ENCODE results near the gene PNMA8A. TPM values are rescaled to one million over a fixed set of nuclear protein-coding genes. Genes with fewer than 3 reads are reported as not detected.
A peak's percentile ranks its signal among the peaks of the same experiment; 100 is the strongest.

Gene PNMA8A
- total RNA-seq, 6 experiments from 2014 or later: 0.06 to 0.26 (median 0.23) TPM; not detected in 2

DNA sequence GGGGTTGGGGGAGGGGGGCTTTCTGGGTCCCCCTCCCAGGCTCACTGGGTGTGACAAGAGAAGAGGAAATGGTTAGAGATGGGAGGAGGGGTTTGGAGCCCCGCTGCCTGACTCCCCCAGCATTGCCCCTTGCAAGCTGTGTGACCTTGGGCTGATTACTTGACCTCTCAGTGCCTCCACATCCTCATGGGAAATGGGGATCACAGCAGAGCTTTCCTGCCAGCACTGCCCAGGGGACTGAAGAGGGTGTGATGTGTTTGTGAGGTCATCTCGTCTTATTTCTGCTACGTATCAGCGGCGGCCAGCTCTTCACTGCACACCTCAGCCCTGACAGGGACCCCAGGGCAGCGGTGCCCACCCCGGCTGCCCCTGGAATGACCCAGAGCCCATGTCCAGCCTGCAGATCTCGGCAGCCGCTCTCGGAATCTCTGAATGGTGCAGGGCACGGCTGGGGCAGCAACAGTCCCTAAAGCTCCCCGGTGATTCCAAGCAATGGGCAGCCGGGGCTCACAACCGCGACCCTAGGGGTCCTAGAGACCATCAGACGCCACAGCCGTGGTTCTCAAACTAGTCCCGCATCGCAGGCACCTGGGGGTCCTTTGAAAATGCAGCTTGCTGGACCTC is 15.9 kb upstream of the PNMA8A start:
- Histone ChIP-seq H3K9me3 (no peaks in the 10 kb centered on the region), H3K27ac (no peak overlapping the region), H3K27me3 (peaks cover 0 to 11% of the 10 kb centered on the region in 2 donors), H3K4me3 (peak overlapping the region in 1 of 3 donors; percentile 10), H3K4me1 (peaks cover 0 to 12% (median 0%) of the 10 kb centered on the region in 4 donors), H3K36me3 (no peaks in the 10 kb centered on the region)
- intact Hi-C loops (cut with DNase I): no loop called here
- no peak for DNase-seq
- whole genome bisulfite sequencing (ENCODE audit: insufficient coverage, low coverage, low lambda C conversion rate, missing lambda C conversion rate): 0% methylated on average over 7 of the region's 19 CpGs
- ATAC-seq: peak in 1 of 4 donors; percentile 2
- no peak for TF ChIP-seq CTCF (IDR thresholded peaks at IDR 0.05)
- TF ChIP-seq POLR2A (IDR thresholded peaks at IDR 0.05): no peak

- ATAC-seq (no peak), DNase-seq (no peak)
- Histone ChIP-seq H3K4me1 (peaks cover 0 to 12% (median 0%) of the 10 kb centered on the region in 4 donors), H3K27me3 (peaks cover 0 to 11% of the 10 kb centered on the region in 2 donors), H3K27ac (no peak overlapping the region), H3K36me3 (no peaks in the 10 kb centered on the region), H3K9me3 (no peaks in the 10 kb centered on the region), H3K4me3 (no peak overlapping the region)
- intact Hi-C loops (cut with DNase I): no loop called here
- 64% methylated on average over 1 of the region's 3 CpGs for WGBS (ENCODE audit: insufficient coverage, low coverage, low lambda C conversion rate, missing lambda C conversion rate)
- no peak for TF ChIP-seq CTCF (IDR thresholded peaks at IDR 0.05)
- no peak for TF ChIP-seq POLR2A (IDR thresholded peaks at IDR 0.05)
Measured at GRCh38 chr19:46486358-46486757, 15.0 kb upstream of the PNMA8A start.

DNA sequence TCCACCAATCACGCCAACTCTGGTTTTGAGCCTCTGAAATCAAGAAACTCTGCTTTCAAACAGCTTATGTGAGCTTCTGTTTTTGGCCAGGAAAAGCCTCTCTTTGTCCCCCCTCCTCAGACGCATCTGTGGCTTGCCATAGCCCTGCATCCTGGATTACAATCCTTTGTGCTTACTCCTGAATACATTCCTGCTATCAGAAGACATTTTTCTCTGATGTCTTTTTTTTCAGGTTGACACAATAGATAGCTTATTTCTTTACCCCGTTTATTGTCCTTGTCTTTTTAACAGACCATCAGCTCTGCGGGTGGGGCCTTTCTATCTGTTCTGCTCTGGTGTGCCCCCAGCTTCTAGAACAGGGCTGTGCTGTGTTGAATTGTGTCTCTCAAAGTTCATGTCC is 13.3 kb upstream of the PNMA8A start:
- intact Hi-C loops (cut with DNase I): no loop called here
- peaks cover 0 to 11% of the 10 kb centered on the region in 2 donors for H3K27me3 ChIP-seq
- TF ChIP-seq POLR2A (IDR thresholded peaks at IDR 0.05): no peak
- TF ChIP-seq CTCF (IDR thresholded peaks at IDR 0.05): no peak

DNA sequence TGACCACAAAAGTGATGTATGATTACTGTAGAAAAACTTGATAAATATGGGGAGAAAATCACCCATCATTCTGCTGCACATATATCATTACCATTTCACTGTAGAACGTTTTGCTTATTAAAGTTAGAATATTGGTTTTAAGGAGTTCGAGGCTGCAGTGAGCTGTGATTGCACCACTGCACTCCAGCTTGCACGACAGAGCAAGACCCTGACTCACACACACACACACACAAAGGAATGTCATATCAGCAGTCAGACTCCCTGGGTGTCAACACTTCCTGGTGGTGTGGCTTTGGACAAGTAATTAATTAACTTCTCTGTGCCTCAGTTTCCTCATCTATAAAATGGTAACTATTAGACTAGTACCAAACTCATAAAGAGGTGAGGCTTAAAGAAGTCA is 11.3 kb upstream of the PNMA8A start:
- WGBS (ENCODE audit: insufficient coverage, low coverage, low lambda C conversion rate, missing lambda C conversion rate): 25% methylated on average over 3 of the region's 3 CpGs

More for the DNA sequence above, 13.3 kb upstream of the PNMA8A start:
- ATAC-seq (no peak), DNase-seq (no peak)
- peaks cover 0 to 12% (median 0%) of the 10 kb centered on the region in 4 donors for H3K4me1 ChIP-seq
- no peak overlapping the region for H3K27ac ChIP-seq
- no peaks in the 10 kb centered on the region for H3K36me3 ChIP-seq
- H3K4me3 ChIP-seq: no peak overlapping the region
- 40% methylated on average over 4 of the region's 4 CpGs for WGBS (ENCODE audit: insufficient coverage, low coverage, low lambda C conversion rate, missing lambda C conversion rate)
- H3K9me3 ChIP-seq: no peaks in the 10 kb centered on the region

More for the DNA sequence above, 11.3 kb upstream of the PNMA8A start:
- H3K36me3 ChIP-seq: no peaks in the 10 kb centered on the region
- DNase-seq: no peak
- intact Hi-C loops (cut with DNase I): no loop called here
- H3K9me3 ChIP-seq: no peaks in the 10 kb centered on the region
- H3K4me1 ChIP-seq: peaks cover 0 to 3% (median 0%) of the 10 kb centered on the region in 4 donors
- no peak overlapping the region for H3K4me3 ChIP-seq
- H3K27me3 ChIP-seq: no peaks in the 10 kb centered on the region
- H3K27ac ChIP-seq: no peak overlapping the region
- TF ChIP-seq CTCF (IDR thresholded peaks at IDR 0.05) (no peak), POLR2A (IDR thresholded peaks at IDR 0.05) (no peak)
- no peak for ATAC-seq

Data from right lobe of liver (tissue), 6 donors.